Measurements from ENCODE around the gene NTMT1. TPM values are rescaled to one million over a fixed set of nuclear protein-coding genes. Genes with fewer than 3 reads are reported as not detected.

The NTMT1 gene
- 34.4 and 38.6 TPM in 2 replicates for total RNA-seq

GRCh38 chr9:129626079-129626624 is at the start of gene NTMT1:
NTMT1 (plus strand) TSS chr9:129626163; CDS start chr9:129632704, 6,541 bp downstream.

GRCh38 chr9:129620669-129621295 is 5.2 kb upstream of the NTMT1 start, which contains the start of gene C9orf50:
C9orf50 (minus strand) TSS chr9:129621101; CDS start chr9:129620574, 527 bp downstream.

GRCh38 chr9:129641750-129642585 is 16.0 kb downstream of the NTMT1 start, which contains the start of gene ASB6:
ASB6 (minus strand) TSS chr9:129642151; CDS start chr9:129641999, 152 bp downstream.

GRCh38 chr9:129665389-129665775 is 39.4 kb downstream of the NTMT1 start, which contains the start of gene PRRX2:
PRRX2 (plus strand) TSS chr9:129665647; CDS start chr9:129665868, 221 bp downstream.

Other genes starting within 250 kb of the NTMT1 start
- 0.14 and 0.18 TPM in 2 replicates for gene C9orf50, start 5.1 kb upstream of the NTMT1 start, total RNA-seq
- gene ASB6, start 16.0 kb downstream of the NTMT1 start, total RNA-seq: 10.0 and 14.8 TPM in 2 replicates
- gene PRRX2, start 39.5 kb downstream of the NTMT1 start, total RNA-seq: 18.5 and 23.2 TPM in 2 replicates
- gene PTGES, start 126.9 kb downstream of the NTMT1 start, total RNA-seq: 92.9 and 108 TPM in 2 replicates
- 22.3 and 28.2 TPM in 2 replicates for gene TOR1B, start 177.0 kb downstream of the NTMT1 start, total RNA-seq
- gene TOR1A, start 198.0 kb downstream of the NTMT1 start, total RNA-seq: 22.0 and 33.2 TPM in 2 replicates
- 38.4 and 50.9 TPM in 2 replicates for gene C9orf78, start 209.1 kb downstream of the NTMT1 start, total RNA-seq
- 9.4 and 11.8 TPM in 2 replicates for gene USP20, start 209.3 kb downstream of the NTMT1 start, total RNA-seq